NCI-H524 (cell line): ENCODE measurements around the gene TBCK.
A peak's percentile ranks its signal among the peaks of the same experiment; 100 is the strongest.

Experiments used
- DNase-seq, 2 experiments: peaks; one replicate each; lab custom pipeline; 2025; lab: John Stamatoyannopoulos, UW

Gene TBCK

DNA sequence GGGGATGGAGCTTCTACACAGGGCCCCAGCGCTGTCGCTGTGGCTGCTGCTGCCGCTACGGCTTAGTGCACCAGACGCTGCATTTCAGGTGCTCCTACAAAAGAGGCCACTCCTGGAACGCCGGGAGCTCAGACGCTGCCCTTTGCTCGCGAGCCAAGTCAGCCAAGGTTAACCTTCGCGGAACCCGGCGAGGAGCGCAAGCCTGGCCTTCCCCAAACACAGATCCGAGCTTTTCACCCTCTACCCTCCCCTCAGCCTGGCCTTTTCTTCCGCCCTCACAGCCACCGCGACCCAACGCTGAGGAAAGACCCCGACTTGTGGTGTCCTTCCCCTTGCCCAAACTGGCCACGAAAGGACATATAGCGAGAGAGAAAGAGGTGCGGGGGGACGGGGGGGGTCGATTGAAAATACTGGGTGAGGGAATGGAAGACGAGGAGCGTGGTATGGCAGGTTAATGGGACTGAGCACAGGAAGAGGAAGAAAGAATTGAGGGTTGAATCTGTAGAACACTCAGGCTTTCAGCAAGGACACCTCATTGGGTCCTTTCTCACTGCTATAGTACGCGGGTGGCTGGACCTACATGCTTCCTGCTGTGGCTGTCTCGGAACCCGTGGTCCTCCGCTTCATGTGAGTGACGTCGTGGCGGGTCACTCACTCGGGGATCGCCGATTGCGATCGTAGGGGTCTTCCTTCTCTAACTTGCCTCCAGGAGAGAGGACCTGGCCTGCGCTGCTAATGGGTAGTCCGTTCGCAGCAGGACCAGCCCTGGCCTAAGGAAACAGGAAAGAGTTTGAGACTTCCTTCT, at the start of gene TBCK, which contains the start of gene AIMP1:
TBCK (minus strand) TSS at position 242 of the 805 bp plus-strand sequence. CDS start 7,249 bp downstream, outside the sequence.
AIMP1 (plus strand) TSS at position 583 of the 805 bp plus-strand sequence. CDS start 8,460 bp downstream, outside the sequence.
- DNase-seq = peak; percentile 53 to 71

DNA sequence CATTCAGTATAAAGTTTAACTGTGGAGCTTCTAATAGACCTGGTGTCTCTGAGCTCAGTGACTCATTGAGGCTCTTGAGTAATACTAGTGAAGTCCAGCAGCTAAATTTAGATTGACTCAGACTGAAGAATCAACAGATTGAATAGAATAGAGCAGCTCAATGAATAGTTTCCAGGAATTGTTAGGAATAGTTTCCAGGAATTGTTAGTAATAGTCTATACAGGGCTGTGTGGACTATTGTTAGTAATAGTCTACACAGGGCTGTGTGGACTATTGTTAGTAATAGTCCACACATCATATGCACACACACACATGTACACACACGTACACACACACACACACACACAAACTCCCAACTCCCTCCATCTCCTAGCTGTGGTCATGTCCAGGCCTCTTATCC, 49.6 kb upstream of the TBCK start:
- DNase-seq = no peak

DNA sequence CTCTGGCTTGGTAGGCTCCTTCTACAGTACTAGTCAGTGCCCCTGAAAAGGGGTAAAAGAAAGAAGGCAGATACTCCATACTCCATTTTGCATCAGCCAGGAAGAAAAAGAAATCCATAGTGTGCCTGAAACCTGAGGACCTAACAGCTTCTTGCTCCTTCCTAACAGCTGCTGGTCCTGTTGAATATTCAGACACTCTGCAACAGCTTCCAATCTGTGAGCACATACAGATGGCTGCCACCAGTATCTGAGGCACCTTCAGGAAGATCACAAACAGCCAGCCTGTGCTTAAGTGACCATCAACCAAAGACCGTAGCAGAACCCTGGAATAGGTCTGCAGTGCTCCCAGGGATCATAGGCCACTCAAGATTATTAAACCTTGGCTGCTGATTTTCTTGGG, 48.3 kb upstream of the TBCK start:
- DNase-seq = peak; percentile 0 to 40

DNA sequence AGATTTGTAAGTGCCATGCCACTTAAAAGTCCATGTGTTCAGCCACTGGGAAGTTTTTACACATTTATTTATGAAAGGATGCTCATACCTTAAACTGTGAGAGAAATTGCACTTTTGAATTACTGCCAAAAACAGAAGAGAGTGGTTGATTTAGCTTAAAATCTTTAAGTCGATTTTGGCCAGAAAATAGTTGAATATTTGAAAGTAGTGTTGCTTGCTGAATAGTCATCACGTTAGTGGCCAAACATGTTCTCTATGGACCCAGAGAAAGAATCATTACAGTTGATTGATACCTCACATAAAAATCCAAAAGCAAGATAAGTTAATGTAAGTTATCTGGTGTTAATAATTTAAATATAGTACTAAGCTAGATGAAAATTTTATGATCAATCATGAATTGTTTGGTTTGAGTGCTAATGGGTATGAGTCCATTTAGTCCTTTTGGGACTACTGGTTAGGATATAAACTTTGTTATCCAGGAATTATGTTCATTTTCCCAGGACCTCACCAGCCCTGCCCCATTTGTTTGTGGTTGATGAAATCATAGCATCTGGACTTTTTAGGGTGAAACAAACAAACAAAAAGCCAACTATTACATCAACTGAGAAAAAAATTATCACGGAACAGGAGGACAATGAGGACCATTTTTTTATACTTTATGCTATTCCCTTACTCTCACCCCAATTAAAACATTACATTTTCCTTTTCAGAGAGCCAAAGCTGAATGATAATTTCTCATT, 46.2 kb upstream of the TBCK start:
- no peak for DNase-seq

DNA sequence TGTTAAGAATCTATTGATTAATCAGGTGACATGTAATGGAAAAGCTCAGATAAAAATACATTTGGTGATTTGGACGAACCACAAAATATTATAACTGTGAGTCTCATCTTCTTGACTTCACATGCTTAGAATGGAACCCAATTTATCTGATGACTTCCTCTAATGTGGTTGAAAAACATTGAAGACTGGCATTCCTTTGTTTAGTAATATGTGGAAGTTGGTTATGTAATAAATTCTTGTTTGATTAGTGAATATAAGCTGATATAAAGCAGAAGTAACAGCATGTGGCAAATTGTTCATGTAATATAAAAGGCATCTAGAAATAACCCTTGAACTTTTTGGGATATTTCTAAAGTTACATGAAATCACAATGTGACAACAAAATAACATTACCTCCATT, 42.9 kb upstream of the TBCK start:
- DNase-seq = no peak

DNA sequence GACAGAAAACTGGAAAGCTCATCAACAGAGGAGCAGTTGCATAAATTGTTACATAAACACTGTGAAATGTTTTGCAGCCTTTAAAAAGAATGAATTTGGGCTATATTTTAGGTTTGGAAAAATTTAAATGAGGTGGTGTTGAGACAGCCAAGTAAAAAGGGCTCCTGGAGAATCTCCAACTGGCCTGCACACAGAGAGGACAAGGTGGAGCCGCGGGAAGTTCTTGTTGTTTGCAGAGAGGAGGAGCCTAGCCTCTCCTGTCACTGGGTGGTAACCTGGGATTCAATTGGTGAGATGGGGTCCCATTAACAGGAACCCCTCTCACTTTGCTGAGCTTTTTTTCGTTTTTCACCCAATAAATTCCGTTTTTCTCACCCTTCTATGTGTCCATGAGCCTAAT, 39.2 kb upstream of the TBCK start:
- DNase-seq = no peak

DNA sequence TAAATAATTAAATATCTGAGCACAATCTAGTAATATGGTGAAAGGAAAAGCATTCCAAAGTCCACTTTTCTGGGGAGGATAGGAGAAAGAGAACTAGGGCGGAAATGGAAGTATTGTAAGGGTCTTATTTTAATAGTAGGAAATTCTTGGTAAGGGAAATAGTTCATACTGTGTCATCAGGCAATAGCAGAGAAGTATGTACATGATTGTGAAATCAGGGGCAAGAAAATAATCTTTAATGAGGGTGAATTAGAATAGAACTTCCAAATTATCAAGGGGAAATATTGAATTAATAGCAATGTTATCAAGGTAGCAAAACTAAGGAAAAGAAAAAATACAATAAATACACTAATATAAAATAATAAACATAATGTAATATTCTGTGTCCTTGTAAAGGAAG, 37.8 kb upstream of the TBCK start:
- DNase-seq = no peak

DNA sequence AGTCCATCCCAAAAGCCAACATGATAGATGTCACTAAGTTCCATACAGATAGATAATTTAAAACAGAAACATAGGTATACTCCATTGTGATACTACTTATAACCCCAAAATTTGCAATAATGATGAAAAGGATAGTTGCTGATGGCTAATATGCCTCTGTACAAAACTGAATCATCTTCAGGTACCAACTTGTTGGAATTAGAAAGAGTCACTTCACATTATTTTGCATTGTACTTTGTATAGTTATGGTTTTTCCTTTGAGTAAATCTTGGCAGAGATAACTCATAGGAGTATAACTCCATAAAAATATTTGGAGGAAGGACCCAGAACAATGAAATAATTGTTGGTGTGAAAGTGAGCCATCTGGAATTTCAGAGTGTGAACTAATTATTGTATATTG, 35.0 kb upstream of the TBCK start:
- DNase-seq = no peak

DNA sequence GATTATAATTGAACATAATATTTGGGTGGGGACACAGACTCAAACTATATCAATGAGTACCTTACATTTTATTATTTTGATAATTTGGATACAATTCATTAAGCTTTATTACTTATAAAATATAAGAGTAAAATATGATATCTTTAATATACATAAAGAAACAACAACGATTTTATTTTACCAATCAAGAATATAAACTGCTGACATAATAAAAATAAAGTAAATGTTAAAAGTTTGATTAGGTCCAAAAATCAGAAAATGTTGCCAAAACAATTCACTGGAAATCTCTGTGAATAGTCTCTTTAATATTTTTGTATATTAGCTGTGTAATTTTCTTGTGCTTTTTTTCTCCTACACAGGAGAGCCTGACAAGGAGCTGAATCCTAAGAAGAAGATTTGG, 31.2 kb upstream of the TBCK start:
- no peak for DNase-seq

DNA sequence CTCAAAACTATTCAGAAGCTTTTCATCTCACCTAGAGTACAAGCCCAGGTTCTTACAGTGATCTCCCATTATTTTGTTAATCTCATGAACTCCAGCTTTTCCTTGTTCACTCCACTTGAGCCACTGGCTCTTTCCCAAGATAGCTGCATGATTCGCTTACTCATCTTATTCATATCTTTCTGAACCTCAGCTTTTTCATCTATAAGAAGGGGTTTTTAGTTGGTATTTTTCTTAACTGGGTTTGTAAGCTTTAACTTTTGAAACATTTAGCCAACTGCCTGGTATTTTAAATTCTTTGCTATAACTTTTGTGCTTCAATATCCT, 28.6 kb upstream of the TBCK start:
- DNase-seq = no peak

DNA sequence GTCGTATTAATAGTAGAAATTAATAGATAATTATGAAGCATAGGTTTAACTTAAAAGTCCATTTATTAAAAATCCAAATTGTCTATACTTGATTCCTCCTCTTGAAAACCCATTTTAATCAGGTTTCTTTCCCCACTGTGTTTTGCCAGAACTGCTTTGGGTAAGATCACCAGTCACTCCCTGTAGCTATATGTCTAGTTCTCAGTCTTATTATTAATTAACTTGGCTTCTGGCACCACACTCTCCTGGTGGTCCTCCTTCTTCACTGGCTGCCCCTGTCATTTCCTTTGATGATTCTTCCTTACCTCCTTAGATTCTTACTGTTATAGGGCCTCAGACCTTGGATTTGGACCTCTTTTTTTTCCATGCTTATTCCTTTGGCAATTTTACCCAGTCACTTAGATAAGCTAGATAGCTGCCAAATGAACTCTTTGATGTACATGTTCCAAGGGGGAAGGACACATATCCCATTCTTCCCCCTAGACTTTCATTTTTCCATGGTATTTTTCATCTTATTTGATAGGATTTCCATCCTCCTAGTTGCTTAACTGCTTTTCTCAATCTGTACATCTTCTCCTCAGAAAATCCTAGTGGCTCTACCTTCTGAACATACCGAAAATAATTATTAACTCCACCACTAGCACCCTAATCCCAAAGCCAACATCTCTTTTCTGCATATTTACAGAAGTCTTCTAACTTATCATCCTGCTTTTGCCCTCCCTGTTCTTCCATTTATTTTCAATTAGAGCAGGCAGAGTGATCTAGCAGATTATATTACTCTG, 28.0 kb upstream of the TBCK start:
- DNase-seq = no peak

DNA sequence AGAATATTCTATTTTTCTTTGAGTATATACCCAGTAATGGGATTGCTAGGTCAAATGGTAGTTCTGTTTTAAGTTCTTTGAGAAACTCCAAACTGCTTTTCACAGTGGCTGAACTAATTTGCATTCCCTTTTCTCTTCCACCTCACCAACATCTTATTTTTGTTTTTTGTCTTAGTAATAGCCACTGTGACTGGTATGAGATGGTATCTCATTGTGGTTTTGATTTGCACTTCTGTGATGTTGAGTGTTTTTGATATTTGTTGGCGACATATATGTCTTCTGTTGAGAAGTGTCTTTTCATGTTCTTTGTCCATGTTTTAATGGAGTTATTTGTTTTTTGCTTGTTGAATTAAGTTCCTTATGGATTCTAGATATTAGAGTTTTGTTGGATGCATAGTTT, 24.8 kb upstream of the TBCK start:
- DNase-seq = no peak

DNA sequence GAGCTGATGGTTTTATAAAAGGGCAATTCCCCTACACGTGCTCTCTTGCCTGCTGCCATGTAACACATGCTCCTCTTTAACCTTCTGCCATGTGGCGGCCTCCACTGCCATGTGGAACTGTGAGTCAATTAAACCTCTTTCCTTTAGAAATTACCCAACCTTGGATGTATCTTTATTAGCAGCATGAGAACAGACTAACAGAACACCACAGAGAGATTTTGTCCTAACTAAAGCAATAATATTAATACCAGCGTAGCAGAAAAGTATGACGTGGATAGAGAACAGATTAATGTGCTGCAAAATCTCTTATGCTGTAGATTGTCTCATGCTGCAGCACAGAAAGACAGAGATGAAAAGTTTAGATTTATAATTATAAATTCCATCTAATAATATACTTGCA, 23.4 kb upstream of the TBCK start:
- no peak for DNase-seq

DNA sequence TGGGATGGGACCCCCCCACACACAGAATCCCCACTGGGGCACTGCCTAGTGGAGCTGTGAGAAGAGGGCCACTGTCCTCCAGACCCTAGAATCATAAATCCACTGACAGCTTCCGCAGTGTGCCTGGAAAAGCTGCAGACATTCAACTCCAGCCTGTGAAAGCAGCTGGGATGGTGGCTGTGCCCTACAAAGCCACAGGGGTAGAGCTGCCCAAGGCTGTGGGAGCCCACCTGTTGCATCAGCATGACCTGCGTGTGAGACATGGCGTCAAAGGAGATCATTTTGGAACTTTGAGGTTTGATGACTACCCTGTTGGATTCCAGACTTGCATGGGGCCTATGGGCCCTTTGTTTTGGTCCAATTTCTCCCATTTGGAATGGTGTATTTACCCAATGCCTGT, 22.7 kb upstream of the TBCK start:
- DNase-seq = no peak

DNA sequence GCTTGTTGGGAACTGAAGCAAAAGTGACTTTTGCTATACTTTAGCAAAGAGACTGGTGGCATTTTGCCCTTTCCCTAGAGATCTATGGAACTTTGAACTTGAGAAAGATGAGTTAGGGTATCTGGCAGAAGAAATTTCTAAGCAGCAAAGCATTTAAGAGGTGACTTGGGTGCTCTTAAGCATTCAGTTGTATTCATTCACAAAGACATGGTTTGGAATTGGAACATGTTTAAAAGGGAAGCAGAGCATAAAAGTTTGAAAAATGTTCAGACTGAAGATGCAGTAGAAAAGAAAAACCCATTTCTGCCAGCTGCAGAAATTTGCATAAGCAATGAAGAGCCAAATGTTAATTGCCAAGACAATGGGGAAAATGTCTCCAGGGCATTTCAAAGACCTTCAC, 21.9 kb upstream of the TBCK start:
- DNase-seq = no peak

DNA sequence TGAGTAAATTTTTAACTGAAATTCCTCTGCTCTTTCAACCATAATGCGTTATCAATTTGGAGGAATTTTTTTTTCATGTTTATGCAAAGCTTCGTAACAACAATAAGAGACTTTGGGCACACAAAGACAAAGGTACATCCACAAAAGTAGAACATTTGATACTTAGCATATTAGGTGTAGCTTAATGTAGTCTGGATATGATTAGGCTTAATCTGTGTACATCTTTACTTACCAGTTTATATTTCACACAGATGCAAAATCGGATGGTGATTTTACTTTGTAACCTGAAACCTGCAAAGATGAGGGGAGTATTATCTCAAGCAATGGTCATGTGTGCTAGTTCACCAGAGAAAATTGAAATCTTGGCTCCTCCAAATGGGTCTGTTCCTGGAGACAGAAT, 20.6 kb upstream of the TBCK start:
- DNase-seq = no peak

DNA sequence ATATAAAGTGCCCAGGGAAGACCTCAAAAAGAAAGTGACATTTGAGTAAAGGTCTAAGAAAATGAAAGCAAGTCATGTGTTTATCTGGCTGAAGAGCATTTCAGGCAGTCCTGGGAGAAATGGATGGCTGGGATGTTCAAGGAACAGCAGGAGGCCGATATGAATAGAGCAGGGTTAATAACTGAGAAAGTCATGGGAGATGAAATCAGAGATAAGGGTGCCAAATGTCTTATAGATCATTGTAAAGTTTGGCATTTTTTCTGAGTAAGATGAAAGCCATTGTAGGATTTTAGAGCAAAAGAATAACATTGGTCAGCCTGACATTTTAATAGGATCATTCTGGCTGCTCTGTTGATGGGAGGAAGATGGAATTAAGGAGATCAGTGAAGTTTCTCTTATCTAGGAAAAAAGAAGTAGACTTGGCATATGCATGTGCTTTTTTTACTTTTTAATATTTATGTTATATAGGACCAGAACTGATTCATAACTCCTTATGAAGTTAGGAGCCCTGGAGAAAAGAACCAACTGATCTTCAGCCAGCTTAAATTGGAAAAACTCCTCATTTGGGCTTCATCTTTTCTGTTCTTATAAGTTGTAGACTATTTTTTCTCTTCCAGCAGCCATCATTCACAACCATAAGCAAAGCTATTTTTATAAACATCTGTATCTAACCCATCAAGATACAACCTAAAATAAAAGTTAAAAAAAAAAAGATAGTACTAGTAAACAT, 18.9 kb upstream of the TBCK start:
- no peak for DNase-seq

DNA sequence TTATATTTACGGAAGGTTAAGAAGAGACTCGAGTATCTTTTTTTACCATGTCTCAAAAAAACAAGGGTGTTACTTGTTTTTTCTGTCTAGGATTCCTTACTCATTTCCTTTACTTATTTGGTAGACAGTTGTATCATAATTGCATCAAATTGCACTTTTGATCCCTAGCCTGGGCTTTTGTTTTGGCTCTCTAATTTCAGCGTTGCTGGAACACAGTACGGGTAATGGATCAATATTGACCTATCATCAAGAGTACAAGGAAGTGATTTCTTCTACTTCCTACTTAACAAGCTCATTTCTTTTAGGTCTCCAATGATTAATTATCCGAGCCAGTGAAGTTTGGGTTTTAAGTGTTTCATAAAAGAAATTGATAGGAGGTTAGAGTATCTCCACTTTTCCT, 17.2 kb upstream of the TBCK start:
- DNase-seq = no peak

DNA sequence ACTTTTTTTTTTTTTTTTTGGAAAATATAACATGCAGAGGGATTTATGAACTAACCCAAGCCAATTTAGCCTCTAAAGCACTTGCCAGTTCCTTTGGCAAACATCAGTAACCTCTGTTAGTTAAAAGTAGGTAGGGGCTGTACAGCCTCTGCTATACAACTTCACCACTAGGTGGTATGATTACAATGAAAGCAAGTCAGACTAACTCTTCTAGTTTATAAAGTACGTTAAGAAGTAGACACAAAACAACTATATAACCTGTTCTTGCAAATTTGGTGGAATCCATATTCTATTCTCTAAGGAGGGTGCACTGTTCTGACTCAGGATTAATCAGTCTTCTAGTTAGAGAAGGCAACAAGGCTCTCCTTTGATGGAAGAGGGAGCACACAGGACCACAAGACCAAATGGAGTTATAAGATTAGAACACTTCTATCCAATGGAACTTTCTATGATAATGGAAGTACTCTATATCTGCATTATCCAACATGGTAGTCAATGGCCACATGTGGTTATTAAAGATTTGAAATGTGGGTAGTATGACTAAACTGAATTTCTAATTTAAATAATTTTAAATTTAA, 13.1 kb upstream of the TBCK start:
- DNase-seq = peak in 1 of 2 experiments; percentile 6

DNA sequence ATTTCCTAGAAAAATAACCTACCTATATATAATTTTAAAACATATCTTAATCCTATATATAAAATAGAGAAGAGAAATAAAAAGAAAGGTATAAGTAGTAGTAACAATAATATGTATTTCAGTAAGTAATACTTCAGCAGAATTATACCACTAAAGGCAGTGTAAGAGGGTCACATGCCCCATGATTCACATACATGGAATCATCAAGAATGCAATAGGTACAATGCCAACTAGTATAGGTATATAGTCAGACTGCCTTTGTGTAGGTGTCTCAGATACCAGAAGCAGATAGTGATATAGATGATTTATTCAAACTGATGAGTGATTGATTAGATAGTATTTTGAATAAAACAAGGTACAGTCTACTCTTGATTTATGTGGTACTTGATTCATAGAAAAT, 9.8 kb upstream of the TBCK start:
- no peak for DNase-seq

DNA sequence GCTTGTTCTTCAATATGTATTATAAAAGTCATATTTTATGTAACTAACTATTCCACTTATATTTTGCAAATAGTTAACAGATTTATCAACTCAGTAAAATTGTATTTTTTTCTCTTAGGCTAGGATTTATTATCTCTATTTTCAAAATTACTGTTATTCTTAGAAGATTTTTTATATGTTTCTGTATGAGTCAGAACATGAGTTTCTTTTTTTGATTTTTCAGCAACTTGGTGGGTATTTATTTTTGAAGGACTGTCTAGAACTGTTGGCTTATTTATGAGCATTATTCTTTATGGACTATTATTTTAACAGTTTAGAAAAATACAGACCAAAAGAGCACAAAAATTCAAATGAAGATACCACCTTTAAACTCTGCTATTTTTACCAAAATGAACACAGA, 7.1 kb upstream of the TBCK start:
- DNase-seq = no peak

DNA sequence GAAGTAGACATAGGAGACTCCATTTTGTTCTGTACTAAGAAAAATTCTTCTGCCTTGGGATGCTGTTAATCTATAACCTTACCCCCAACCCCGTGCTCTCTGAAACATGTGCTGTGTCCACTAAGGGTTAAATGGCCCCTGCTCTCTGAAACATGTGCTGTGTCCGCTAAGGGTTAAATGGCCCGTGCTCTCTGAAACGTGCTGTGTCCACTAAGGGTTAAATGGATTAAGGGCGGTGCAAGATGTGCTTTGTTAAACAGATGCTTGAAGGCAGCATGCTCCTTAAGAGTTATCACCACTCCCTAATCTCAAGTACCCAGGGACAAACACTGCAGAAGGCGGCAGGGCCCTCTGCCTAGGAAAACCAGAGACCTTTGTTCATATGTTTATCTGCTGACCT, 5.8 kb upstream of the TBCK start:
- peak in 1 of 2 experiments; percentile 31 for DNase-seq
